Caco-2 (cell line): ENCODE results near the gene PTCHD1. TPM values are rescaled to one million over a fixed set of nuclear protein-coding genes. Genes with fewer than 3 reads are reported as not detected.

Experiments used
- BruUV-seq: library from RNA; stranded (reverse); fragments of 400-500 nt; replicated peaks from 2 replicates; lab custom pipeline; 2021; lab: Mats Ljungman, UMichigan
- CTCF ChIA-PET: fragments of 300-600 bp; sonication (Branson Sonifier 250); formaldehyde crosslinking; loops from one replicate; lab custom pipeline; 2022; ENCODE audit warnings: antibody characterized with exemption; lab: Charles Lee
- POLR2A ChIA-PET: fragments of 300-600 bp; sonication (Branson Sonifier 250); formaldehyde crosslinking; loops from one replicate; lab custom pipeline; 2022; ENCODE audit warnings: antibody characterized with exemption; lab: Charles Lee
- DNase-seq, 2 experiments: peaks; one replicate each; pipeline versions ENCODE4 v3.0.0 to v3.0.0-alpha.2; 2020 to 2022
- H3K27me3 ChIP-seq: replicated peaks from 2 replicates; pipeline ENCODE4 v1.6.0; 2011; ENCODE audit warnings: low read length; ENCODE audit not compliant: control insufficient read depth, insufficient read depth
- H3K36me3 ChIP-seq: 2 replicates; pipeline ENCODE4 v1.5.1; 2011; ENCODE audit warnings: low read length; ENCODE audit not compliant: control insufficient read depth, insufficient read depth
- H3K4me1 ChIP-seq: fragments of 250-450 bp; sonication (Bioruptor Pico); 2 replicates; pipeline ENCODE4 v1.5.1; 2020; ENCODE audit warnings: mild to moderate bottlenecking
- H3K4me3 ChIP-seq: 2 replicates; pipeline ENCODE4 v1.5.1; 2011; ENCODE audit warnings: low read depth, mild to moderate bottlenecking, control low read depth, low read length
- H3K9me3 ChIP-seq: fragments of 250-450 bp; sonication (Bioruptor Pico); 2 replicates; pipeline ENCODE4 v1.5.1; 2020; ENCODE audit warnings: mild to moderate bottlenecking, moderate library complexity
- H3K27ac Mint-ChIP-seq: one replicate; pipeline ENCODE4 v1.8.0; 2022; ENCODE audit warnings: mixed read lengths; ENCODE audit not compliant: unreplicated experiment
- H3K27me3 Mint-ChIP-seq: one replicate; pipeline ENCODE4 v1.8.0; 2022; ENCODE audit warnings: mixed read lengths; ENCODE audit not compliant: insufficient read depth, unreplicated experiment
- H3K36me3 Mint-ChIP-seq: one replicate; pipeline ENCODE4 v1.8.0; 2022; ENCODE audit warnings: mild to moderate bottlenecking, mixed read lengths; ENCODE audit not compliant: insufficient read depth, unreplicated experiment
- H3K4me1 Mint-ChIP-seq: one replicate; pipeline ENCODE4 v1.8.0; 2022; ENCODE audit warnings: low read depth, mixed read lengths; ENCODE audit not compliant: unreplicated experiment
- H3K4me3 Mint-ChIP-seq: one replicate; pipeline ENCODE4 v1.8.0; 2022; ENCODE audit warnings: mild to moderate bottlenecking, moderate library complexity, mixed read lengths; ENCODE audit not compliant: unreplicated experiment
- H3K9me3 Mint-ChIP-seq: one replicate; pipeline ENCODE4 v1.8.0; 2022; ENCODE audit warnings: mixed read lengths; ENCODE audit not compliant: unreplicated experiment
- intact Hi-C: fragments of 100-400 bp; cut with micrococcal nuclease; formaldehyde crosslinking; loops from one replicate; pipeline ENCODE4 v1.10.0; 2022; ENCODE audit not compliant: unreplicated experiment
- total RNA-seq: library from RNA; stranded (reverse); gene quantifications from 2 replicates; pipeline ENCODE4 v1.2.3, GENCODE V29; 2022
- TF ChIP-seq, protein P1 (sequence below), 2 experiments: fragments of 200-600 bp in 1 of 2; IDR thresholded peaks; 1 replicate in 1 of 2; 2 replicates in 1 of 2; pipeline versions ENCODE4 v1.5.1 to v1.8.0; 2011 to 2022; ENCODE audit warnings: antibody characterized with exemption in 1 of 2, control low read depth in 1 of 2, inconsistent platforms in 1 of 2, low read depth in 1 of 2, low read length in 1 of 2, mild to moderate bottlenecking in 1 of 2, moderate library complexity in 1 of 2; ENCODE audit not compliant: insufficient read depth in 1 of 2, severe bottlenecking in 1 of 2, unreplicated experiment in 1 of 2

Gene PTCHD1
- total RNA-seq, 1 experiment from 2014 or later: not detected

DNA sequence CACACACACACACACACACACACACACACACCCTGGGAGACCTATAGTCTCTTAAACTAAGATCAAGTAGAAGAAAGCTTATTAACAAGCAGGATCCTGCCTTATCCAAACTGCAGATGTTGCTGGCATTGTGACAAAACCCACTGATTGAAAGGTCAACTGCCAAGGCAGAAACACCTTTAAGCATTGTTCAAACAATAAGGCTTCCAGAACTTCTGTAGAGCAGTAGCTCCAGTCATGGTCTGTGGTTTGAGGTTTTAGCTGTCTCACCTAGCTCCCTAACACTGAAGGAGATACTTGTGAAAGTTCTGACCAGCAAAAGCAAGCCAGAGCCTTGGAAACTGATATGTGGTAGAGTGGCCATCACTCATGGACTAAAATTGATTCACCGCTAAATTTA is 59.8 kb downstream of the PTCHD1 start:
- H3K4me3 Mint-ChIP-seq: no peak overlapping the region
- TF ChIP-seq, protein P1, sequence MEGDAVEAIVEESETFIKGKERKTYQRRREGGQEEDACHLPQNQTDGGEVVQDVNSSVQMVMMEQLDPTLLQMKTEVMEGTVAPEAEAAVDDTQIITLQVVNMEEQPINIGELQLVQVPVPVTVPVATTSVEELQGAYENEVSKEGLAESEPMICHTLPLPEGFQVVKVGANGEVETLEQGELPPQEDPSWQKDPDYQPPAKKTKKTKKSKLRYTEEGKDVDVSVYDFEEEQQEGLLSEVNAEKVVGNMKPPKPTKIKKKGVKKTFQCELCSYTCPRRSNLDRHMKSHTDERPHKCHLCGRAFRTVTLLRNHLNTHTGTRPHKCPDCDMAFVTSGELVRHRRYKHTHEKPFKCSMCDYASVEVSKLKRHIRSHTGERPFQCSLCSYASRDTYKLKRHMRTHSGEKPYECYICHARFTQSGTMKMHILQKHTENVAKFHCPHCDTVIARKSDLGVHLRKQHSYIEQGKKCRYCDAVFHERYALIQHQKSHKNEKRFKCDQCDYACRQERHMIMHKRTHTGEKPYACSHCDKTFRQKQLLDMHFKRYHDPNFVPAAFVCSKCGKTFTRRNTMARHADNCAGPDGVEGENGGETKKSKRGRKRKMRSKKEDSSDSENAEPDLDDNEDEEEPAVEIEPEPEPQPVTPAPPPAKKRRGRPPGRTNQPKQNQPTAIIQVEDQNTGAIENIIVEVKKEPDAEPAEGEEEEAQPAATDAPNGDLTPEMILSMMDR (IDR thresholded peaks at IDR 0.05; ENCODE audit: insufficient read depth in 1 of 2, low read depth in 1 of 2, low read length in 1 of 2, severe bottlenecking in 1 of 2, unreplicated experiment in 1 of 2): no peak
- no peaks in the 10 kb centered on the region for H3K9me3 Mint-ChIP-seq
- intact Hi-C loops: no loop called here
- peaks cover 4% of the 10 kb centered on the region for H3K27me3 Mint-ChIP-seq
- no peak overlapping the region for H3K27ac Mint-ChIP-seq
- no peaks in the 10 kb centered on the region for H3K9me3 ChIP-seq
- H3K36me3 ChIP-seq: no peaks in the 10 kb centered on the region
- no peaks in the 10 kb centered on the region for H3K4me1 Mint-ChIP-seq
- ChIA-PET POLR2A (no interaction called here), CTCF (no interaction called here)
- DNase-seq: no peak
- BruUV-seq: no TSS peak
- no peaks in the 10 kb centered on the region for H3K27me3 ChIP-seq
- H3K4me3 ChIP-seq: no peak overlapping the region
- no peaks in the 10 kb centered on the region for H3K4me1 ChIP-seq
- H3K36me3 Mint-ChIP-seq: no peaks in the 10 kb centered on the region

DNA sequence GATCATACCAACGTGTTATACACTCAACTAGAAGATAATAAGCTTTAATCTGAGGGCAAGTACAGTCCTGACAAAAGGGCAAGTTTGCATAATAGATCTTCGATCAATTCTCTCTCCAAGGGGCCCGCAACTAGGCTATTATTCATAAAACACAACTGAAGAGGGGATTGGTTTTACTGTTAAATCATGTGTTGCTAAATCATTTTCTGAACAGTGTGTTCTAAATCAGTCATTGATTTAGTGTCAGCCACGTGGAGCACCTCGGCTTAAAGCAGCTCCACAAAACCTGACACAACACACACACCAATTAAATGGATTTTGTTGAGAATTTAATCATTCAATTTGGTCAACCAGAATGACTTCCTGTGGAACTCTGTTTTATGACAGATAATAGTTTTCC is 61.6 kb downstream of the PTCHD1 start:
- no peaks in the 10 kb centered on the region for H3K9me3 ChIP-seq
- intact Hi-C loops: no loop called here
- H3K4me3 ChIP-seq: no peak overlapping the region
- CTCF ChIA-PET: no interaction called here
- Mint-ChIP-seq H3K4me3 (no peak overlapping the region), H3K9me3 (no peaks in the 10 kb centered on the region), H3K27ac (no peak overlapping the region), H3K27me3 (peaks cover 7% of the 10 kb centered on the region), H3K36me3 (no peaks in the 10 kb centered on the region), H3K4me1 (no peaks in the 10 kb centered on the region)
- BruUV-seq: no TSS peak
- no peaks in the 10 kb centered on the region for H3K36me3 ChIP-seq
- no peaks in the 10 kb centered on the region for H3K27me3 ChIP-seq
- TF ChIP-seq, protein P1 (IDR thresholded peaks at IDR 0.05; ENCODE audit: insufficient read depth in 1 of 2, low read depth in 1 of 2, low read length in 1 of 2, severe bottlenecking in 1 of 2, unreplicated experiment in 1 of 2): no peak
- no peaks in the 10 kb centered on the region for H3K4me1 ChIP-seq
- POLR2A ChIA-PET: no interaction called here
- no peak for DNase-seq

DNA sequence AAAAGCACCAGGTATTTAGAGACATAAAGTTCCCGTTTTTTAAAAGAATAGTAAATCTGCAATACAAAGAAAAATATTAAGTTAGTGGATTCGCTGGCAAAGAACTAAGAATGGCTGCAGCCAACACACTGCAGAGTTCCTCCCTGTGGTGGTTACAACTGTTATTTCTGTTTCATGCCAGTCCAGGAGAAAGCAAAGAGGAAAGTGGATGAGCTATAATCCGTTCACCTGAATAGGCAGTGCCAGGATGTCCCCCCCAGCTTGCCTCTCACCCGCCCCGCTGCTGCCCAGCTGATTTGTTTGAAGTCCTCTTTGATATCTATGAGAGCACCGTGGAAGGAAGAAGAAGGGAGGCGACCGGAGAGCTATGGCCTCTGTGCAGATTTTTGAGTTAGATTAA is 63.9 kb downstream of the PTCHD1 start:
- POLR2A ChIA-PET: no interaction called here
- CTCF ChIA-PET: no interaction called here

More for the DNA sequence above, 63.9 kb downstream of the PTCHD1 start:
- H3K4me3 Mint-ChIP-seq: no peak overlapping the region
- H3K4me1 Mint-ChIP-seq: no peaks in the 10 kb centered on the region
- H3K4me1 ChIP-seq: no peaks in the 10 kb centered on the region
- H3K36me3 Mint-ChIP-seq: no peaks in the 10 kb centered on the region
- intact Hi-C loops: no loop called here
- H3K4me3 ChIP-seq: no peak overlapping the region
- no TSS peak for BruUV-seq
- TF ChIP-seq, protein P1 (IDR thresholded peaks at IDR 0.05; ENCODE audit: insufficient read depth in 1 of 2, low read depth in 1 of 2, low read length in 1 of 2, severe bottlenecking in 1 of 2, unreplicated experiment in 1 of 2): no peak
- DNase-seq: no peak
- H3K9me3 ChIP-seq: no peaks in the 10 kb centered on the region
- no peaks in the 10 kb centered on the region for H3K9me3 Mint-ChIP-seq
- H3K27me3 Mint-ChIP-seq: peaks cover 7% of the 10 kb centered on the region
- no peaks in the 10 kb centered on the region for H3K36me3 ChIP-seq
- no peaks in the 10 kb centered on the region for H3K27me3 ChIP-seq
- H3K27ac Mint-ChIP-seq: no peak overlapping the region
